ENCODE results near the gene NKAIN2.

Gene NKAIN2

DNA sequence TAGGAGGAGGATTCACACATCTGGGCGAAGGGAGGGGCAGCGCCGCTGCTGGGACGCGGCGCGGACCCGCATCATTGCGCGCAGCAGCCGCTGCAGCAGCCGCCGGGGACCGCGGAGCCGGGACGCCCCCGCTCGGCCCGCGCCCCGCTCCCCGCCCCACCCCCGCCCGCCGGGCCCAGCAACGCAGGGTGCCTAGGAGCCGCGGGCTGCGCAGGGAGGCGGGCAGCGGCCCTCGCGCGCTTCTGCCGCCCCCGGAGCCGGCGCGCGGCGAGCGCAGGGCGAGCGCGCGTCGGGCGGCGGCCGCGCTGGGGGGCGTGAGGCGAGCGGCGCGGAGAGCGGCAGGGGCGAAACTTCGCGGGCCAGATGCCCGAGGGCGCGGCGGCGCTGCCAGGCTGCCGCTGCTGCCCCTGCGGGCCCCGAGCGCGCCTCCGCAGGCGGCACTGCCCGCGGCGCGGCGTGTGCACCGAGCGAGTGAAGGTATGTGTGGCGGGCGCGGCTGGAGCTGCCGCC is at the start of gene NKAIN2:
NKAIN2 (plus strand) TSS at position 362 of the 510 bp plus-strand sequence.
- DNase-seq (ENCODE audit: low read depth in 3 of 3, low spot score in 1 of 3), result no peak

DNA sequence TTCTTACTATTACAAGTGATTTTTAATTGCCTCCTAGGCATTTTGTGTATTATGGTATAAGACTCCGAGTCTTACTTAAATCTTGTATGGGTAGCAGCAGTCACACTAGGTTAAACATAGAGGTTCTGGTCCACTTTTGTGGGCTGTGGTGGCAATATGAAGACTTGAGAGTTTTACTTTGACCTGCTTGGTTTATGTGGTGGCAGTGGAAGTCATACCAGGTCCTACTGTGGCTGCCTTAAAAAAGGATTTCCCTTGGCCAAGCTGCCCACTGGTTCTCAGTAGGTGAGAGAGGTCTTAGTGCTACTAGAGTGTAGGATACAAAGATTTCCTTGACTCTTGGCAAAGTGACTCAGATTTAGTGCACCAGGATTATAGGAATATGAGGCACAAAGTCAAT is 44.2 kb upstream of the NKAIN2 start:
- DNase-seq (ENCODE audit: low read depth in 3 of 3, low spot score in 1 of 3), result no peak

GRCh38 chr6:123763904-123764303 is 39.8 kb upstream of the NKAIN2 start:
- DNase-seq (ENCODE audit: low read depth in 3 of 3, low spot score in 1 of 3), result no peak

DNA sequence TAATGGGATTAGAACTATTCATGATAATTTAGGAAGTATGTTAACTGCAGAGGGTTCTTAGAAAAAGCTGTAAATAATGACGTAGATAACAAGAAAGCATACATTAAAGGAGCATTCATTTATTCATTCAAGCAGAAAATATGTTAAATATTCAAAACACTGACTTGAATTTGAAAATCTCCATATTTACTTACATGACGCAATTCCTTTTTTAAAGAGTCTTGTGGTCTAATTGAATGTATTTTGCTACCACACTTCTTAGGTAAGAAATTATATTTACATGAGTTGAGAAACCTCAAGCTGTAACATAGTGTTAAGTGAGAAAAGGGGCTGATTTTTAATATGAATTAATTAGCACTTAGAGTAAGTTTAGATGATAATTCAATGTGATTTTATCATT is 38.9 kb upstream of the NKAIN2 start:
- DNase-seq (ENCODE audit: low read depth in 3 of 3, low spot score in 1 of 3), result no peak

DNA sequence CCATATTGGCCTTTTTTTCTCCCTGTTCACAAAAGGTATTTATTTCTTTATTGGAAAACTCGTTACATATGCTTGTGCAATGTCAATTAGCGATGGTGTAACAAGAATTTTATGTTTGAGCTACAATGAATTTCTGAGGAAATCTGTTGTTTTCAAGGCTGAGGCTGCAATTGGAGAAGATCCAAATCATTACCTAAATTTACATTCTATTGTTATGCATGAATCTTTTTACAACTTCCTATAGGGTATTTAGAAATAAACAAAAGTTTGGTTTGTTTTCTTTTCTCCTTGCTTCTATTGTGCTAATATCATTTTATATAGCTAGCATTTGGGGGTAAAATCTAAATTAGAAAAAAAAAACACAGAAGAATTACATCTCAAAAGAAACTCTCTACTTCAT is 34.7 kb upstream of the NKAIN2 start:
- no peak for DNase-seq (ENCODE audit: low read depth in 3 of 3, low spot score in 1 of 3)

DNA sequence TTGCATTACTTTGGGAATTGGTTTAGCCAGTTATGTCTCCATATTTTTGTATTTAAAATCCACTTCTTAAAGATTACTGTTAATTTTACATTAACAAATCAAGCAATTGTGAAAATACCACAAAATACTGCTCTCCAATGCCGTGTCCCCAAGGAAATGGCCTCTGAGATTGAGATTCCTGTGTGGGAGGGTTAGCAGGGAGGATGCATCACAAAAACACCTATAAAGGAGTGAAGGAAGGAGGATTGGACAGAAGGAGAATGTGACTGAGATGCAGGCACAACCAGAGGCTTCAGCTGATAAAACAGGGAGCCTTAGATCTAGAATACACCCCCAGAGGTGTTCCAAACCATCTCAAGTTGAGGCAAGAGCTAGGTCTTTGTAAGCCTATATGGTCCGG is 34.2 kb upstream of the NKAIN2 start:
- DNase-seq (ENCODE audit: low read depth in 3 of 3, low spot score in 1 of 3), result no peak

- DNase-seq (ENCODE audit: low read depth in 3 of 3, low spot score in 1 of 3), result no peak
Observed at GRCh38 chr6:123770247-123770949, 33.3 kb upstream of the NKAIN2 start.

GRCh38 chr6:123771126-123771525 is 32.5 kb upstream of the NKAIN2 start:
- DNase-seq (ENCODE audit: low read depth in 3 of 3, low spot score in 1 of 3), result no peak

- no peak for DNase-seq (ENCODE audit: low read depth in 3 of 3, low spot score in 1 of 3)
Observed at GRCh38 chr6:123777563-123777962, 26.1 kb upstream of the NKAIN2 start.

DNA sequence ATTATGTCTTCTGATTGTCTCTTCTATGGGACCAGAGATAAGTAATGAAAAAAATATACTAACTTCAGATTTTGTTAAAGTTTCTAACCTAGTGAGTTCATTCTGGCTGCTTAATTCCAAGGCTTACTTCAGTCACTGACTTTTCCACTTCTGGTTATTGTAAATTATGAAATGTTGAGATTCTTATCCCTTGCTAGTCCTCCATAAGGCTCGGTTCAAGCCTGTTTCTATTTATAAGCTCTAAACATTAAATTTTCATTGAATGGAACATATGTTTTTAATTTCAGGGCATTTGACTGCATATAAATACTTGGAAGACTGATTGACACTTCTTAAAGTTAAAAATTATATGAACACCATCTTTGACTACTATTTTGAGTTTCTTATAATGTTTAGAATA is 23.6 kb upstream of the NKAIN2 start:
- no peak for DNase-seq (ENCODE audit: low read depth in 3 of 3, low spot score in 1 of 3)

GRCh38 chr6:123784330-123784729 is 19.3 kb upstream of the NKAIN2 start:
- no peak for DNase-seq (ENCODE audit: low read depth in 3 of 3, low spot score in 1 of 3)

GRCh38 chr6:123785039-123785438 is 18.6 kb upstream of the NKAIN2 start:
- no peak for DNase-seq (ENCODE audit: low read depth in 3 of 3, low spot score in 1 of 3)

- no peak for DNase-seq (ENCODE audit: low read depth in 3 of 3, low spot score in 1 of 3)
Observed at GRCh38 chr6:123788319-123788718, 15.3 kb upstream of the NKAIN2 start.

- DNase-seq (ENCODE audit: low read depth in 3 of 3, low spot score in 1 of 3), result no peak
Observed at GRCh38 chr6:123794190-123794589, 9.5 kb upstream of the NKAIN2 start.

GRCh38 chr6:123794799-123795198 is 8.9 kb upstream of the NKAIN2 start:
- DNase-seq (ENCODE audit: low read depth in 3 of 3, low spot score in 1 of 3), result no peak

- DNase-seq (ENCODE audit: low read depth in 3 of 3, low spot score in 1 of 3), result no peak
Observed at GRCh38 chr6:123801067-123801466, 2.6 kb upstream of the NKAIN2 start.

DNA sequence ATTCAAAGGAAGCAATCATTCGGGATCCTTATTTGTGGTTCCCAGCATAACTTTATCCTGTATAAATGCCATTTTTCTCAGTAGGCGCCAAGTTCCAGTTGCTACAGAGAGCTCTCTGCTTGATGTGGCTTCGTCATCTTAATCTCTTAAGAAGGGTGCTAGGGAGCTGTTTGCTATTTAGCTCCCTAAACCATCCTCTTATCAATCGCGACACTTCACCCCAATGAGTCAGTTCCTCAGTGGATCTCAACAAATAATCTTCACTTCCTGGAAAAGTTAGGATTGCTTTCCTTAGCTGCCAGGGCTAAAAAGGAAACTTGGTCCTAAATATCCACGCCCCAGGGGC is 1.3 kb upstream of the NKAIN2 start:
- no peak for DNase-seq (ENCODE audit: low read depth in 3 of 3, low spot score in 1 of 3)

DNA sequence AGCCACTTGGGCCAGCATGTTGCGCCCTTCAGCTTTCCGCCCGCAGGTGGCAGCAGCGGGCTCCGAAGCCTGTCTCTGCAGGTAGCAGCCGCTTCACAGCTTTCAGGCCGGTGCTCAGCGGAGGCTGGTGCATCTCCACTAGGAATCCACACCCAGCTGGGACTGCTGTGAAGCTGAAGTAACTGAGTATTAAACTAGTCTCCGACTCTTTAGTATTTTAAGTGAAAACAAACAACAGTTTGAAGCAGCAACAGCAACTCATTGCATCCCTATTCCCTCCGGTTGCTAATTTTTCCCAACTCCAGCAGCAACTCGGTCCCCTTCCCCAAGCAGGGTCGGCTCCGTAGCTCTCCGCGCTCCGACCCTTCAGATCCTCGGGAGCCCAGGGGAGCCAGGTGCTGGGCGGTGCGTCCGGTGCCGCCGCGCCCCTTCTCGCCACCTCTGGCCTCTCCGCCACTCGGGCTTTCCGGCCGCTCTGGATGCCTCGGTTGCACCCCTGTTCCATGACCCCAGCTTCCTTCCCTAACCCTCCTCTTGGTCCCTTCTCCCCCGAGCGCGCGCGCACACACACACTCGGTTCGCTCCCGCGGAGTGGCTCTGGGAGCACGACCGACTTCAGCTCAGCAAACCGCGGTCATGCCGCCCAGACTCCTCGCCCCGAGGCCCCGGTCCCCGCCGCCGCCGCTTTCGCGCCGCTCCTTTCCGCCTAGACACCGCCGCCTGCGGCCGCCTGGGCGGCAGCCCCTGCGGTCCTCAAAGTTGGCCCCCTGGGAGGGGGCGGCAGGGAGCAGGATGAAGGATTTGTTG is 765 bp upstream of the NKAIN2 start:
- DNase-seq (ENCODE audit: low read depth in 3 of 3, low spot score in 1 of 3), result peak in 1 of 3 donors; percentile 44

DNA sequence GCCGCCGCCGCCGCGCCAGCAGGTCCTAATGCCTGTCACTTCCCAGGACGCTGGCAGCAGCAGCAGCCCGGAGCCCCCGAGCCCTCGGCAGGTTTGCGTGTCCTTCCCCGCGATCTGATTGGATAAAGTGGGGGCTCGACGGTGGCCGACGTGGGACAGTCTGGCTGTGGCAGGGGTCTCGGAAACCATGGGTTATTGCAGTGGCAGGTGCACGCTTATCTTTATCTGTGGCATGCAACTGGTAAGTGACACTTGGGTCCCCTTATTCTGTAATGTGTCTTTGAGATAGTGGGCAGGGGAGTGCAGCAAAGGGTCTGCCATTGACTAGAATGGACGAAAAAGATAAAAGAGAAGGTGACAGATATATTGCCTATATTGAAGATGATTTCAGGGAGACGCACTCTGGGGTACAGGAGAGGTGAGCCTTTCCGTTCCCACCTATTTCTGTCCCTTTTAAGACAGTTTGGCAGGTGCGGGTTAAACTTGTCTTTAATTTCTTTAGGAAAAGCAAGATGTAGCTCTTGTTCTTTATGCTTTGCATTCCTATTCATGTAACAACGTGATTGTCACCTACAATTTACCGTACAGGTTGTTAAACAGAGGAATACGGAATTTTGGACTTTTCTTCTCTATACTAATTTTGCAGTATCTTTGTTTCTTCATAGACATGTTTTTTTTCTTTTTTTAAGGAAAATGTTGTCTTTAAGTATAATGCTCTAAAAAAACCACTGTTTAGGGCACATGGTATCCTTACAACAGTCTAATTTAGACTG is 535 bp downstream of the NKAIN2 start:
- no peak for DNase-seq (ENCODE audit: low read depth in 3 of 3, low spot score in 1 of 3)

DNA sequence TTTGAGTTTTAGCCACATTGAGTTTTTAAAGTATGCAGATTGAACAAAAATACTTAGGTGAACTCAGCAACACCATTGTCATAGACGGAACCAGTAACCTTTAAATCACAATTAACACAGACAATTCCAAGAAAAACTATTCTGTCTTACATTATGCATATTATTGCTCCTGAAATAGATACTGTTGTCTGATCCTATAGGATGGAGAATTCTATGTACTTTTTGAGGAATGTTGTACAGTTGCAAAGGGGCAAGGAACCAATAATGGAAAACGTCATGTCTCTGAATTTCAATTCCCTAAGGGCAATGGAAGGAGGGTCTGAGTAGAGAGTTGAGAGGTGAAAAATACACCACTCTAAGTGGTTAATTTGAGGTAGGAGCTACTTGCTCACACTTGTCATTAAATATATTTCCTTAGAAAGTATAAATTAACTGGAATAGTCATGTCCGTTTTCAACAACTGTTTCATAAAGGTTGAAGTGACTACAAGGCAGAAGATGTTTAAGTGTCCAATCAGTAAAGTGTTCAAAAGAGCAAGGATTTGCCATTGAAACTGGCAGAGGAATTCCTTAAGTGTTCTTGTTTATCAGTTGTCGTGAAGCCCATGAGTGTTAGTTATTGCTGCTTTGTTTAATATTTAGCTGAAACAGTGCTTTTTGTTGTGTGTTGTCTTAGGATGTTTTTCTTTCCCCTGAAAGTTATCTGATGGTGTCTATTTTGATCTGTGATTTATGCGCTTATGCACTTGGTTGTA is 1.3 kb downstream of the NKAIN2 start:
- no peak for DNase-seq (ENCODE audit: low read depth in 3 of 3, low spot score in 1 of 3)

- DNase-seq (ENCODE audit: low read depth in 3 of 3, low spot score in 1 of 3), result no peak
Observed at GRCh38 chr6:123805921-123806320, 2.3 kb downstream of the NKAIN2 start.

Data from stimulated activated CD4-positive, alpha-beta T cell treated with anti-CD3 and anti-CD28 coated beads, TNF-alpha, amount 100 ng/mL, for 1 hour (primary cell).